Astrocyte of the hippocampus (primary cell): Measurements from ENCODE around the gene FXYD1.

ENCODE experiments used
- DNase-seq: peaks from one replicate; pipeline ENCODE4 v3.0.0; 2011; ENCODE audit warnings: low read depth, low spot score

FXYD1 gene

DNA sequence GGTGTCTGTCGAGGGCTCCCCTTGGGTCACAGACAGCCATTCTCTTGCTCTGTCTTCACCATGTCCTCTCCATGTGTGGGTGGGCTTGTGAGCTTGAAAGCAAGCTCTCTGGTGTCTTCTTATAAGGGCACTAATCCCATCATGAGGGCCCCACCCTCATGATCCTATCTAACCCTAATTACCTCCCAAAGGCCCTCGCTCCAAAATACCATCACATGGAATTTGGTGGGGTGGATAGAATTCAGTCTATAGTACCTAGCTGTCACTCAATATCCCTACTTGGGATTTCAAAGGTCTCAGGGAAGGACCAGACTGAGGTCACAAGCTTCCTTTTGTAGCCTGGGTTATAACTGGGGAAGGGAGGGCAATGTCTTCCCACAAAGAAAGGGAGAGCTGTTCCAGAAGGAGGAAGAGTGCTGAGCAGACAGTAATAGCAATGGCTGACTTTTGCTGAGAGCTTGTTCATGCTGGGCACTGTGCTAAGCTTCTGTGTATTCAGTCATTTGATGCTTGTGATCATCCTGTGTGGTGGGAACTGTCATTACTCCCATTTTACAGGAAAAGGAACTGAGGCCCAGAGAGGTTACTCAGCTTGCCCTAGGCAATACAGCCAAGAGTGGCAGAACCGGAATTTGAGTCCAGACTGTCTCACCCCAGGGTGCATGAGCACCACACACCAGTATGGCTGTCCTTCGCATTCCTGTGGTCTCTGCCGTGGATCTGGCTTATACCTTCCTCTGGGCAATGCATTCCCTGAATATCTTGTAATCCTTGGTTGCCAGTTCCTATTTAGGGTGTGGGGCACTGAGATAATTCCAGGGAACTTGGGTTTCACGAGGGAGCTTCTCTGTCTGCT is 24.1 kb downstream of the FXYD1 start:
- peak; percentile 65 for DNase-seq

DNA sequence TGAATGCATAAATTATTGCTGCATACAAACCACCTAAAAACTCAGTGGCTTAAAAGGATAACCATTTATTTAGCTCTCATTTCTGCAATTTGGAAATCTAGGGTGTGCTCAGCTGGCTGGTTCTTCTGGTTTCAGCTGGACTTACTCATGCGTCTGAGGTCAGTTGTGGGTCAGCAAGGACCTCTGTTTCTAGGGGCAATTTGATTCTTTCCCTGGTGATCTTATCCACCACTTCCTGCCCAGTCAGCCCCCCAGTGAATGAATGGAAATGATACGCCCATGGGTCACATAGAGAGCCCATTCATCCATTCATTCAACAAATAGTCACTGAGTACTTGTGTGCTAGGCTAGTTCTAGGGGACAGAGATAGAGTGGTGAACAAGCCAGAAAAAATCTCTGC is 25.8 kb downstream of the FXYD1 start:
- no peak for DNase-seq

DNA sequence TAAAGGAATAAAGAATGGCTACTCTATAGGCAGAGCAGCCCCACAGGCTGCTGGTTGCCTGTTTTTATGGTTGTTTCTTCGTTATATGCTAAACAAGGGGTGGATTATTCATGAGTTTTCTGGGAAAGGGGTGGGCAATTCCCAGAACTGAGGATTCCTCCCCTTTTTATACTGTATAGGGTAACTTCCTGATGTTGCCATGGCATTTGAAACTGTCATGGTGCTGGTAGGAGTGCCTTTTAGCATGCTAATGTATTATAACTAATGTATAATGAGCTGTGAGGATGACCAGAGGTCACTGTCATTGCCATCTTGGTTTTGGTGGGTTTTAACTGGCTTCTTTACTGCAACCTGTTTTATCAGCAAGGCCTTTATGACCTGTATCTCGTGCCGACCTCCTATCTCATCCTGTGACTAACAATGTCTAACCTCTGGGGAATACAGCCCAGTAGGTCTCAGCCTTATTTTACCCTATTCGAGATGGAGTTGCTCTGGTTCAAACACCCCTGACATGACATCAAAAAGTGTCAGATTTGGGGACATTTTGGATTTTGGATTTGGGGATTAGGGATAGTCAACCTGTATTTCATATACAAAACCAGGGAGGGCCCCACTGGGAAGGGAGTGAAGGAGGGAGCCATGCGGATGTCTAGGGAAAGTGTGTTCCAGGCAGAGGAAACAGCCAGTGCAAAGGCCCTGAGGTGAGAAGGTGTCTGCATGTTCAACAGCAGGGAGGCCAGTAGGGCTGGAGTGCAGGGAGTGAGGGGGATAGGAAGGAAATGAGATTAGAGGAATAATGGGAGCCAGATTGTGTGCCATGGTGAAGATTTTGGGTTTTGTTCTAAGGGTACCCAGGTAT is 26.8 kb downstream of the FXYD1 start:
- DNase-seq: no peak

- no peak for DNase-seq
These were observed 27.8 kb downstream of the FXYD1 start for GRCh38 chr19:35166100-35167063.

DNA sequence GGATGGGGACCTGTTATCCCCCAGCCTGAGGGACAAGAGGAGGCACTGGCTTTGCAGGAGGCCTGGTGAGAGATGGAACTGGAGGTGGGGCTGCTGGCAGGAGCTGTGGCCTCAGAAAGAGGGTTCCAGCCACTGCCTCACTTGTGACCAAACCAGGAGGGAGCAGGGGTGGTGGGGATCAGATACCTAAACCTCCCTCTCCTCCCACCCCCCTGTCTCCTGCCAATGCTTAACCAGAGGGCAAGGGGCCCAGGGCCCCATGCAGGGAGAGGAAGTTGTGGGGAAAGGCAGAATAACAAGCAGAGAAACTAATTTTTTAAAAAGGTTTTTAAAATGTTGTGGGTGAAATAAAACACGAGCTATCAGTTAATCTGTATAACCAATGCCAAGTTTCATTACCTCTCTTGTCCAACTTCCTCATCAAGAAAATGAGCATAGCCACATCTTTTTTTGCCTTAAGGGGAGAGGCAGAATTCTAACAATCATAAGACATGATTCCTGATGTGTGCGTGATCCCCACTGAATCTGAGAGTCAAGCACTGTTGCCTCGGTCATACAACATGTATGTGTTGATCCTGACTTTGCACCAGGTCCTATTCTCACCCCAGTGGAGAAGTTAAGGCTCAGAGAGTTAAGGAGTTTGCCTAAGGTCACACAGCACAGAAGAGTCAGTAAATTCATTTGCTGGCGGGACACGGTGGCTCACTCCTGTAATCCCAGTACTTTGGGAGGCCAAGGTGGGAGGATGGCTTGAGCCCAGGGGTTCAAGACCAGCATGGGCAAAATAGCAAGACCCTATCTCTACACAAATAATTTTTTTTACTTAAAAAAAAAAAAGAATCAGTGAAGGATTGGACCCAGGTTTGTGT is 28.9 kb downstream of the FXYD1 start:
- DNase-seq: no peak

GRCh38 chr19:35168196-35168595 is 29.6 kb downstream of the FXYD1 start:
- no peak for DNase-seq

GRCh38 chr19:35169221-35169995 is 30.8 kb downstream of the FXYD1 start:
- DNase-seq: no peak

GRCh38 chr19:35170359-35171061 is 31.9 kb downstream of the FXYD1 start:
- no peak for DNase-seq

DNA sequence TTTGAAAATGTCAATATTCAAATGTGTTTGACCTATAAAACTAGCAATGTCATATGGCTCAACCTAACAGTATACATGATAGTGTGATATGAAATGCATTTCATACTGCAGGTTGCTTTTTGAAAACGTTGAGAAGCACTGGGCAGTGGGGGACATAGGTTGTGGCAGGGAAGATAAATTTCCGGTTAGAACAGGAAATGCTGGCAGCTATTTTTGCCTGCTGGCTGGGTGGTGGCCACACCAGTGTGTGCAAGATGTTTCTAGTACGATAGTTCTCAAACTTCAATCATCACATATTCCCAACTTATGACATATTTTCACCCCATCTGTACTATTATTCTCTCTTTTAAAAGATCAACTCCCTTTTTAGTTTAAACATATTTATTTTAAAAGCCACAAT is 33.1 kb downstream of the FXYD1 start:
- no peak for DNase-seq

- DNase-seq: no peak
These were observed 35.6 kb downstream of the FXYD1 start for GRCh38 chr19:35174226-35174625.

- DNase-seq: no peak
These were observed 37.6 kb downstream of the FXYD1 start for GRCh38 chr19:35176181-35176570.

- DNase-seq: no peak
These were observed 39.0 kb downstream of the FXYD1 start for GRCh38 chr19:35177377-35178274.

GRCh38 chr19:35178701-35179100 is 40.1 kb downstream of the FXYD1 start:
- no peak for DNase-seq

- DNase-seq: no peak
These were observed 41.2 kb downstream of the FXYD1 start for GRCh38 chr19:35179830-35180229.

DNA sequence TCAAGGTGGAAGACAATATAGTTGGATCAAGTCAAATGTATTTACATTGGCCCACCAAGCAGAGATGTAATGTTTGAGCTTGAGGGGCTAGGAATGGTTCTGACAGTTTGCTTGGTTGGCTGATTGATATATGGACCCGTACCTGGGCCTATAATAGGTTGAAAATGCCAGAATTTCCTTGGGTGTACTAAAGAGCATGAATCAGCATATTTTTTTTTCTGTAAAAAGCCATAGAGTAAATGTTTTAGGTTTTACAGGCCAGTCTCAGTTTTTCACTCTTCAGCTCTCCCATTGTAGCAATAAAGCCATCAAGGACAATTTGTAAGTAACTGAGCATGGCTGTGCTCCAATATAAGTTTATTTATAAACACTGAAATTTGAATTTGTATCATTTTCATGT is 42.8 kb downstream of the FXYD1 start:
- no peak for DNase-seq

DNA sequence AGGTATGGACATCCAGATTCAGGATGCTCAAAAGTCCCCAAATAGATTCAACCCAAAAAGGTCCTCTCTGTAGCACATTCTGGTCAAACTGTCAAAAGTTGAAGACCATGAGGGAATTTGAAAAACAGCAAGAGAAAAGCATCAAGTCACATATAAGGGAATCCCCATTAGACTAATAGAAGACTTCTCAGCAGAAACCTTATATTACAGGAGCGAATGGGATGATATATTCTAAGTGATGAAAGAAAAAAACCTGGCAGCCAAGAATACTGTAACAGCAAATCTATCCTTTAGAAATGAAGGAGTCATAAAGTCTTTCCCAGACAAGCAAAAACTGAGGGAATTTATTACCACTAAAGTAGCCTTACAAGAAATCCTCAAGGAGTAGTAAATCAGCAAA is 45.6 kb downstream of the FXYD1 start:
- DNase-seq: no peak

GRCh38 chr19:35184884-35185283 is 46.3 kb downstream of the FXYD1 start:
- no peak for DNase-seq
